Measurements from ENCODE around the gene DNAAF3. TPM values are rescaled to one million over a fixed set of nuclear protein-coding genes. Genes with fewer than 3 reads are reported as not detected.
A peak's percentile ranks its signal among the peaks of the same experiment; 100 is the strongest.

Gene DNAAF3
- total RNA-seq, 1 donor from 2014 or later, result 12.8 TPM

GRCh38 chr19:55179606-55180484, 13.4 kb upstream of the DNAAF3 start, which contains the start of gene SYT5:
Gene SYT5 (minus strand): TSS chr19:55180289. CDS start chr19:55179041, 1,248 bp downstream.
- ATAC-seq (peak; percentile 72 to 80), DNase-seq (no peak)
- TF ChIP-seq CTCF (IDR thresholded peaks at IDR 0.05), result no peak

GRCh38 chr19:55178781-55179599, 12.6 kb upstream of the DNAAF3 start:
- peak; percentile 76 for DNase-seq
- intact Hi-C loops (cut with DNase I), result no loop called here
- H3K27me3 ChIP-seq (ENCODE audit: low read depth), result peaks cover 94% of the 10 kb centered on the region

More at GRCh38 chr19:55179606-55180484, 13.4 kb upstream of the DNAAF3 start, which contains the start of gene SYT5:
- H3K4me1 ChIP-seq, result peaks cover 16% of the 10 kb centered on the region
- H3K4me3 ChIP-seq, result peak within 1 kb of the TSS; percentile 31
- H3K27ac ChIP-seq, result no peak within 1 kb of the TSS
- H3K9me3 ChIP-seq, result no peaks in the 10 kb centered on the region
- H3K36me3 ChIP-seq, result no peaks in the 10 kb centered on the region
- peaks cover 91% of the 10 kb centered on the region for H3K27me3 ChIP-seq (ENCODE audit: low read depth)
- intact Hi-C loops (cut with DNase I), result no loop called here

GRCh38 chr19:55176076-55176475, 9.7 kb upstream of the DNAAF3 start:
- Histone ChIP-seq H3K9me3 (no peaks in the 10 kb centered on the region), H3K27me3 (ENCODE audit: low read depth) (peaks cover 98% of the 10 kb centered on the region), H3K36me3 (no peaks in the 10 kb centered on the region), H3K27ac (no peak overlapping the region), H3K4me3 (no peak overlapping the region), H3K4me1 (peaks cover 22% of the 10 kb centered on the region)
- TF ChIP-seq CTCF (IDR thresholded peaks at IDR 0.05), result no peak
- ATAC-seq, result no peak
- intact Hi-C loops (cut with DNase I), result no loop called here
- DNase-seq, result no peak

More at GRCh38 chr19:55178781-55179599, 12.6 kb upstream of the DNAAF3 start:
- no peaks in the 10 kb centered on the region for H3K36me3 ChIP-seq
- TF ChIP-seq CTCF (IDR thresholded peaks at IDR 0.05), result no peak
- H3K27ac ChIP-seq, result no peak overlapping the region
- peak; percentile 56 to 69 for ATAC-seq
- no peaks in the 10 kb centered on the region for H3K9me3 ChIP-seq
- H3K4me1 ChIP-seq, result peaks cover 16% of the 10 kb centered on the region
- H3K4me3 ChIP-seq, result peak overlapping the region; percentile 31

GRCh38 chr19:55175117-55175867, 8.9 kb upstream of the DNAAF3 start:
- Histone ChIP-seq H3K4me3 (no peak overlapping the region), H3K4me1 (peaks cover 22% of the 10 kb centered on the region), H3K9me3 (no peaks in the 10 kb centered on the region), H3K36me3 (no peaks in the 10 kb centered on the region), H3K27me3 (ENCODE audit: low read depth) (peaks cover 97% of the 10 kb centered on the region), H3K27ac (no peak overlapping the region)
- no peak for TF ChIP-seq CTCF (IDR thresholded peaks at IDR 0.05)
- no peak for DNase-seq
- ATAC-seq, result no peak
- intact Hi-C loops (cut with DNase I), result no loop called here
